GM21526 (cell line): Measurements from ENCODE around the gene USH2A.

ENCODE experiments used
- ATAC-seq: cut with Tn5 transposase; IDR thresholded peaks from one replicate; pipeline ENCODE4 v1.9.1; 2021; ENCODE audit warnings: moderate library complexity; ENCODE audit not compliant: unreplicated experiment, low FRiP score

Gene USH2A

GRCh38 chr1:215754112-215754511 lies 669.1 kb downstream of the USH2A start:
- ATAC-seq = no peak

- no peak for ATAC-seq
These were observed 673.8 kb downstream of the USH2A start for GRCh38 chr1:215749414-215749813.

GRCh38 chr1:215748431-215748830 lies 674.8 kb downstream of the USH2A start:
- no peak for ATAC-seq

- no peak for ATAC-seq
These were observed 678.8 kb downstream of the USH2A start for GRCh38 chr1:215744419-215744818.

- no peak for ATAC-seq
These were observed 684.2 kb downstream of the USH2A start for GRCh38 chr1:215739025-215739424.

- no peak for ATAC-seq
These were observed 691.5 kb downstream of the USH2A start for GRCh38 chr1:215731699-215732098.

- ATAC-seq = no peak
These were observed 692.6 kb downstream of the USH2A start for GRCh38 chr1:215730600-215730999.

- ATAC-seq = no peak
These were observed 695.1 kb downstream of the USH2A start for GRCh38 chr1:215728169-215728568.

GRCh38 chr1:215720126-215720525 lies 703.1 kb downstream of the USH2A start:
- ATAC-seq = no peak

- no peak for ATAC-seq
These were observed 703.7 kb downstream of the USH2A start for GRCh38 chr1:215719552-215719951.

- ATAC-seq = no peak
These were observed 704.5 kb downstream of the USH2A start for GRCh38 chr1:215718575-215719287.

- ATAC-seq = no peak
These were observed 705.4 kb downstream of the USH2A start for GRCh38 chr1:215717677-215718426.

- ATAC-seq = no peak
These were observed 712.4 kb downstream of the USH2A start for GRCh38 chr1:215710899-215711225.

GRCh38 chr1:215710036-215710898 lies 713.0 kb downstream of the USH2A start:
- peak; percentile 94 for ATAC-seq

- ATAC-seq = no peak
These were observed 719.0 kb downstream of the USH2A start for GRCh38 chr1:215704089-215704860.

- no peak for ATAC-seq
These were observed 741.0 kb downstream of the USH2A start for GRCh38 chr1:215682232-215682631.

GRCh38 chr1:215681041-215681440 lies 742.2 kb downstream of the USH2A start:
- no peak for ATAC-seq

- no peak for ATAC-seq
These were observed 744.0 kb downstream of the USH2A start for GRCh38 chr1:215679231-215679630.

- no peak for ATAC-seq
These were observed 746.1 kb downstream of the USH2A start for GRCh38 chr1:215677112-215677511.

- no peak for ATAC-seq
These were observed 749.3 kb downstream of the USH2A start for GRCh38 chr1:215673943-215674342.
